ENCODE results near the gene MAF.

DNA sequence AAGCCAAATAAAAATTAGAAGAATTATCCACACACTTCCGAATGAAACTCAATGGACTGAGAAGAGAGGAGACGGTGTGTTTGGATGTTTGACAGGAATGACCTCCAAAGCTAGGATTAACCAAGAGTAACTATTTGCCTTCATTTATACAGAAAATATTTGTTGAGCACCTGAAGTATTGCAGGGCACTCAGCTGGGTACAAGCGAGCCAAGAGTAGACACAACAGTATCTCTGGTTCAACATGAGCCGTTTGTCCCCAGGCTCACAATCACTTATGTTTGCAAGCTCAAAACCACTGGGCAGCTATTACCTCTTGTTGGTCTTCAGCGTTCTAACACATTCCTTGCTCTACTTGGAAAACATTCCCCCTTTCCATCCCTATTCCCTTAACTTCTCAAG is 38.8 kb downstream of the MAF start:
- no peak for TF ChIP-seq CTCF (IDR thresholded peaks at IDR 0.05)
- TF ChIP-seq POLR2A (IDR thresholded peaks at IDR 0.05) = no peak
- no peak for TF ChIP-seq EP300 (IDR thresholded peaks at IDR 0.05)
